GM12878 (cell line): ENCODE results near the gene DNAJC5.

Experiments used
- ATF3 ChIP-seq: IDR thresholded peaks from 2 replicates; pipeline ENCODE4 v1.6.1; 2011; ENCODE audit warnings: low read depth, mild to moderate bottlenecking, low read length, moderate library complexity, borderline replicate concordance; ENCODE audit errors: extremely low read depth
- CBFB ChIP-seq: IDR thresholded peaks from 2 replicates; pipeline ENCODE4 v1.6.1; 2016; ENCODE audit warnings: antibody characterized with exemption, low read depth
- CBX5 ChIP-seq: sonication (generic); IDR thresholded peaks from 2 replicates; pipeline ENCODE4 v1.6.1; 2016; ENCODE audit warnings: low read depth, moderate library complexity, mild to moderate bottlenecking, inconsistent platforms
- EP300 ChIP-seq, 2 experiments: fragments of 150-350 bp in 1 of 2; IDR thresholded peaks; 2 replicates each; pipeline ENCODE4 v1.6.1; 2011 to 2012; ENCODE audit warnings: low read depth in 2 of 2, low read length in 2 of 2, borderline replicate concordance in 1 of 2, improper control_type of control experiment in 1 of 2, inconsistent platforms in 1 of 2; ENCODE audit not compliant: control insufficient read depth in 1 of 2
- ETV6 ChIP-seq, 2 experiments: fragments of 450-650 bp in 1 of 2; IDR thresholded peaks in 1 of 2; conservative IDR thresholded peaks in 1 of 2; 2 replicates each; pipeline ENCODE4 v1.6.1; 2014; ENCODE audit warnings: antibody characterized with exemption in 1 of 2, borderline replicate concordance in 1 of 2, low read depth in 1 of 2, mild to moderate bottlenecking in 1 of 2, moderate library complexity in 1 of 2
- EZH2 ChIP-seq: IDR thresholded peaks from 2 replicates; pipeline ENCODE4 v1.6.1; 2012; ENCODE audit warnings: low read depth, mild to moderate bottlenecking, control low read depth, inconsistent platforms, low read length, borderline replicate concordance; ENCODE audit not compliant: control insufficient read depth
- LARP7 ChIP-seq: fragments of 450-650 bp; IDR thresholded peaks from 2 replicates; pipeline ENCODE4 v1.6.1; 2017; ENCODE audit warnings: mild to moderate bottlenecking
- MAX ChIP-seq: IDR thresholded peaks from 2 replicates; pipeline ENCODE4 v1.6.1; 2012; ENCODE audit warnings: low read depth, low read length, improper control_type of control experiment
- MXI1 ChIP-seq: fragments of 150-350 bp; IDR thresholded peaks from 2 replicates; pipeline ENCODE4 v1.6.1; 2011; ENCODE audit warnings: low read depth, mild to moderate bottlenecking, inconsistent platforms, low read length, improper control_type of control experiment
- POLR2A ChIP-seq: IDR thresholded peaks from 2 replicates; pipeline ENCODE4 v1.6.1; 2011; ENCODE audit warnings: low read depth, mild to moderate bottlenecking, low read length
- REST ChIP-seq: IDR thresholded peaks from 2 replicates; pipeline ENCODE4 v1.6.1; 2012; ENCODE audit warnings: mild to moderate bottlenecking, low read depth, low read length
- SIN3A ChIP-seq: IDR thresholded peaks from 2 replicates; pipeline ENCODE4 v1.6.1; 2012; ENCODE audit warnings: low read depth, low read length, improper control_type of control experiment
- SPI1 ChIP-seq: IDR thresholded peaks from 2 replicates; pipeline ENCODE4 v1.6.1; 2011; ENCODE audit warnings: low read depth, mild to moderate bottlenecking, low read length, moderate library complexity, borderline replicate concordance; ENCODE audit not compliant: insufficient read depth
- TF ChIP-seq, protein P1 (sequence below), 3 experiments: IDR thresholded peaks in 2 of 3; conservative IDR thresholded peaks in 1 of 3; 2 replicates each; pipeline ENCODE4 v1.5.1; 2011; ENCODE audit warnings: low read depth in 3 of 3, low read length in 3 of 3, mild to moderate bottlenecking in 3 of 3, control low read depth in 2 of 3, moderate library complexity in 2 of 3, inconsistent platforms in 1 of 3, mixed read lengths in 1 of 3; ENCODE audit not compliant: control insufficient read depth in 2 of 3, insufficient read depth in 1 of 3; ENCODE audit errors: extremely low read depth in 1 of 3

GRCh38 chr20:63956664-63957003, 61.7 kb downstream of the DNAJC5 start:
- no peak for TF ChIP-seq SPI1
- TF ChIP-seq, protein P1, sequence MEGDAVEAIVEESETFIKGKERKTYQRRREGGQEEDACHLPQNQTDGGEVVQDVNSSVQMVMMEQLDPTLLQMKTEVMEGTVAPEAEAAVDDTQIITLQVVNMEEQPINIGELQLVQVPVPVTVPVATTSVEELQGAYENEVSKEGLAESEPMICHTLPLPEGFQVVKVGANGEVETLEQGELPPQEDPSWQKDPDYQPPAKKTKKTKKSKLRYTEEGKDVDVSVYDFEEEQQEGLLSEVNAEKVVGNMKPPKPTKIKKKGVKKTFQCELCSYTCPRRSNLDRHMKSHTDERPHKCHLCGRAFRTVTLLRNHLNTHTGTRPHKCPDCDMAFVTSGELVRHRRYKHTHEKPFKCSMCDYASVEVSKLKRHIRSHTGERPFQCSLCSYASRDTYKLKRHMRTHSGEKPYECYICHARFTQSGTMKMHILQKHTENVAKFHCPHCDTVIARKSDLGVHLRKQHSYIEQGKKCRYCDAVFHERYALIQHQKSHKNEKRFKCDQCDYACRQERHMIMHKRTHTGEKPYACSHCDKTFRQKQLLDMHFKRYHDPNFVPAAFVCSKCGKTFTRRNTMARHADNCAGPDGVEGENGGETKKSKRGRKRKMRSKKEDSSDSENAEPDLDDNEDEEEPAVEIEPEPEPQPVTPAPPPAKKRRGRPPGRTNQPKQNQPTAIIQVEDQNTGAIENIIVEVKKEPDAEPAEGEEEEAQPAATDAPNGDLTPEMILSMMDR (IDR thresholded peaks at IDR 0.05 in 2 of 3, conservative IDR thresholded peaks at IDR 0.05 in 1 of 3; ENCODE audit: control insufficient read depth in 2 of 3, extremely low read depth in 1 of 3, insufficient read depth in 1 of 3, low read depth in 3 of 3, low read length in 3 of 3) = no peak
- TF ChIP-seq SIN3A = no peak
- TF ChIP-seq LARP7 = no peak
- TF ChIP-seq MAX = no peak
- no peak for TF ChIP-seq EZH2
- no peak for TF ChIP-seq ETV6 (conservative IDR thresholded peaks at IDR 0.05 in 1 of 2, IDR thresholded peaks at IDR 0.05 in 1 of 2; ENCODE audit: borderline replicate concordance in 1 of 2, low read depth in 1 of 2)
- TF ChIP-seq CBFB = no peak
- TF ChIP-seq POLR2A = no peak
- TF ChIP-seq EP300 (IDR thresholded peaks at IDR 0.05; ENCODE audit: borderline replicate concordance in 1 of 2, control insufficient read depth in 1 of 2, low read depth in 2 of 2, low read length in 2 of 2) = no peak
- TF ChIP-seq MXI1 = no peak
- TF ChIP-seq REST = no peak
- no peak for TF ChIP-seq ATF3
- no peak for TF ChIP-seq CBX5
